H1 (cell line): ENCODE measurements around the gene BICD1.

Experiments used
- BCL11A ChIP-seq, 2 experiments: IDR thresholded peaks; one replicate each; pipeline ENCODE4 v1.6.1; 2011; ENCODE audit warnings: low read depth in 2 of 2, low read length in 2 of 2, mild to moderate bottlenecking in 2 of 2
- CTCF ChIP-seq, 3 experiments: IDR thresholded peaks; 1 replicate in 2 of 3; 2 replicates in 1 of 3; pipeline versions ENCODE4 v1.5.1 to v1.6.1; 2011; ENCODE audit warnings: low read length in 3 of 3, mild to moderate bottlenecking in 3 of 3, inconsistent platforms in 2 of 3, low read depth in 1 of 3, moderate library complexity in 1 of 3; ENCODE audit not compliant: insufficient read depth in 1 of 3; ENCODE audit errors: control extremely low read depth in 1 of 3
- EZH2 ChIP-seq: fragments of 200-600 bp; sonication (generic); IDR thresholded peaks from 2 replicates; pipeline ENCODE4 v1.7.1; 2012; ENCODE audit warnings: low read depth, mild to moderate bottlenecking, moderate library complexity, low read length, inconsistent platforms; ENCODE audit not compliant: severe bottlenecking
- NRF1 ChIP-seq: IDR thresholded peaks from 2 replicates; pipeline ENCODE4 v1.6.1; 2011; ENCODE audit warnings: mild to moderate bottlenecking, low read depth, low read length, improper control_type of control experiment
- PHF8 ChIP-seq: fragments of 200-600 bp; sonication (generic); conservative IDR thresholded peaks from 2 replicates; pipeline ENCODE4 v1.7.1; 2012; ENCODE audit warnings: low read depth, mild to moderate bottlenecking, inconsistent platforms, low read length, moderate library complexity
- POLR2A ChIP-seq, 2 experiments: IDR thresholded peaks; 1 replicate in 1 of 2; 2 replicates in 1 of 2; pipeline ENCODE4 v1.6.1; 2011; ENCODE audit warnings: low read depth in 2 of 2, low read length in 2 of 2, mild to moderate bottlenecking in 2 of 2; ENCODE audit errors: control extremely low read depth in 1 of 2
- RAD21 ChIP-seq, 2 experiments: IDR thresholded peaks in 1 of 2; conservative IDR thresholded peaks in 1 of 2; 2 replicates each; pipeline ENCODE4 v1.6.1; 2011; ENCODE audit warnings: low read depth in 2 of 2, low read length in 2 of 2, improper control_type of control experiment in 1 of 2, inconsistent platforms in 1 of 2, mild to moderate bottlenecking in 1 of 2, moderate library complexity in 1 of 2
- RFX5 ChIP-seq: IDR thresholded peaks from 2 replicates; pipeline ENCODE4 v1.6.1; 2011; ENCODE audit warnings: low read depth, low read length, improper control_type of control experiment, borderline replicate concordance
- SIRT6 ChIP-seq: IDR thresholded peaks from one replicate; pipeline ENCODE4 v1.7.1; 2012; ENCODE audit warnings: low read length, inconsistent platforms
- SUZ12 ChIP-seq: fragments of 200-600 bp; sonication (generic); IDR thresholded peaks from 2 replicates; pipeline ENCODE4 v1.6.1; 2012; ENCODE audit warnings: mild to moderate bottlenecking, inconsistent platforms, low read length, moderate library complexity, mixed read lengths
- USF2 ChIP-seq: IDR thresholded peaks from 2 replicates; pipeline ENCODE4 v1.6.1; 2011; ENCODE audit warnings: low read length, improper control_type of control experiment

- no peak for TF ChIP-seq RAD21 (IDR thresholded peaks at IDR 0.05 in 1 of 2, conservative IDR thresholded peaks at IDR 0.05 in 1 of 2; ENCODE audit: low read depth in 2 of 2, low read length in 2 of 2)
- TF ChIP-seq BCL11A (IDR thresholded peaks at IDR 0.05; ENCODE audit: low read depth in 2 of 2, low read length in 2 of 2) = no peak
- TF ChIP-seq CTCF (IDR thresholded peaks at IDR 0.05; ENCODE audit: control extremely low read depth in 1 of 3, insufficient read depth in 1 of 3, low read depth in 1 of 3, low read length in 3 of 3) = no peak
- TF ChIP-seq SIRT6 = no peak
- no peak for TF ChIP-seq USF2
- TF ChIP-seq EZH2 = no peak
- TF ChIP-seq PHF8 = no peak
- TF ChIP-seq RFX5 = no peak
- TF ChIP-seq NRF1 = no peak
- no peak for TF ChIP-seq SUZ12
- no peak for TF ChIP-seq POLR2A (IDR thresholded peaks at IDR 0.05; ENCODE audit: control extremely low read depth in 1 of 2, low read depth in 2 of 2, low read length in 2 of 2)
These were observed 215.7 kb downstream of the BICD1 start for GRCh38 chr12:32322354-32322753.
